Inflammatory macrophage treated with lipopolysaccharide for 1 hour (primary cell): ENCODE data around the gene MOGAT1.
"Not testable (repeated sequence)": the region's sequence is repeated elsewhere in the genome, so short reads cannot be mapped to it uniquely, and the experiment has no call there.

Source experiments
- DNase-seq, 2 donors: peaks; one replicate each; pipeline ENCODE4 v3.0.0-alpha.2; 2020 to 2022

Gene MOGAT1

DNA sequence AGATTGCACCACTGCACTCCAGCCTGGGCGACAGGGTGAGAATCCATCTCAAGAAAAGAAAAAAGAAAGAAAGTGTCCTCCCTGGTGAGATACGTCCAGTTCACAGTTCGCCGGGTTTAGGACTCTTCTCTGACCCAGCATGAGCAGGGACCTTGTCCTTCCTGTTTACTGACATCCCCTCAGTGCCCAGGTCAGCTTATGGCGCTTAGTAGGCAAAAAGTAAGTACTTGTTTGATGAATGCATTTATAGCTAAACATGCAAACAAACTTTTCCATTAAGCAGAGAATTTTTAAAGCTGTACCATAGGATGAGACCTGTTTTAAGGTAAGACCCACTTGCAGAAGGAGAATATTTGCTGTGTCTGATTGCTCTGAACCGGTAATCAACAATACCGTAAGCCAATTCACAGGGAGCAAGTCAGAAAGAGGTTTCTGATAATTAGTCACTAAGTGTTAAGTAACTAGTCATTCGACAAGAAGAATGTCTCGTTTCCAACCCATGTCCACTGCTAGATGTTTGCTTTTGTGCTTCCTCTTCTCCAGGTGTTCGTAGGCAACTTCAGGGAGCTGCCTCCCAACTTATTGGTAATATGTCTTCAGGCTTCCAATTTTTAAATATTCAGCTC is 40.0 kb downstream of the MOGAT1 start:
- DNase-seq, result no peak

DNA sequence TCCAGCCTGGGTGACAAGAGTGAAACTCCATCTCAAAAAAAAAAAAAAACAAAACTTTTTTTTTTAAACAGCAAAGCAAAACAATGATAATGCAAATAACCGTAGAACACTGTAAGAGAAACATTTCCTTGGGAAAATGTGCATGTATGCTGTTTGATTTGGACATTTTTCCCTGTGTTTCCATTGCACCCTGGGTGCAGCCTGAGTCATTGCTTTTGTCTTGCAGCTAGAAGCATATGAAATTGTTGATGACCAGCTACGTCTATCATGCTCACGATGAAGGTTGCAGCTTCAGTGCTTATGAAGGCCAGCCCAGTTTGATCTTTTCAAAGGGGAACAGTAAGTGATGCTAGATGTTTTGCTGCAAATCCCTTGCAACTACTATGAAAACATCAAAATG is 41.5 kb downstream of the MOGAT1 start:
- no peak for DNase-seq

DNA sequence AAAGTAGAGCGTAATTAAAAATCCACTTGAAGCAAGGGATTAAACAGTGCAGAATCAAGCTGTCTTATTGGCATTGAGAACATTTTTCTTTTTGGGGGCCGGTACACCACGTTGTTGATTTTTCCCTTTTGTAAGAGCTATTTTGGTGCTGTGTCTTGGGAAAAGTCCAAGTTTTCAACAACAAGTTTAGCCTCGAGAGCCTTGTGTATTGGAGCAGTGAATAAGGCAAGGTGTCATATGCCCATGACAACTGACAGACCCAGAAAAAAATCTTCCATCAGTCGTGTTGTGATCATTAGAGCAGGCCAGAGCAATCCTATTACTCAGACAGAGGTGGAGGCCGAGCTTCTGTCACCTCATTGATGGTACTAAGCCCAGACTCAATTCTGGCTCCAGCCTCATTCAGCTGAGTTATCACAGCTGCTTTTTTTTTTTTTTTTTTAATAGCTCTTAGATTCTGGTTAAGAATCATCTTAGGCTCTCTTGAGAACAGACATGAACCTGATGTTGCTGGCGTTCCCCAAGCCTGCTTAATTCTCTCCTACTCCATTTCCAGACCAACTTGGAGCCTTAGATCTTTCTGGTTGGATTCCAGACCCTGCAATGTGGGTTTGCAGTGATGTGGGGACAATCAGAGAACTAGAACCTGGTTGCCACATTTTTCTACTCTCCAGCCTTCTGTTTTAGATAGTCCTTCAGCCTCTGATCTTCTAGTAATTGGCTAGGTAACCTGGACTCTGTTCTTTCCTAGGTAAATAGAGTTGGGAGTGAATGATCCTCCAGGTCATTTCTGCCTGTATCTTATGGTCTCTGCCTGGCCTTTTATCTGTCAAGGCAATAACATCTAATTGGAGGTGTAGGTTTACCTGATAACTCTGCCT is 43.1 kb downstream of the MOGAT1 start:
- no peak for DNase-seq

DNA sequence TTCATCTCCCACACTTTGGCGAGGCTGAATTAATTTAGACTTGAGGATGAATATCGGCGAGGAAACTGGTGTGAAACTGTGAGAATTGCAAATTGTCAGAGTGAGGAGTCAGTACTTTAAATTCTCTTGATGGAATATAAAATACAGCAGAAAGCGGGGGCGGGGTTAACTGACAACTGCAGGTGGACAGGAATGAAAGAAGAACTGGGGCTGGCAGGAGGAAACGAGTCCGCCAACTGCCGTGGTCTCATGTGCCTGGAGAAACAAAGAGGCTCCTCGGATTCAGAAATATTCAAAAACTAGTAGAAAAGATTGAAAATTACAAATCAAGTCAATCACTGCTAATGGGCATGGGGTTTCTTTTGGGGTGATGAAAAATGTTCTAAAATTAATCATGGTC is 44.3 kb downstream of the MOGAT1 start:
- no peak for DNase-seq

DNA sequence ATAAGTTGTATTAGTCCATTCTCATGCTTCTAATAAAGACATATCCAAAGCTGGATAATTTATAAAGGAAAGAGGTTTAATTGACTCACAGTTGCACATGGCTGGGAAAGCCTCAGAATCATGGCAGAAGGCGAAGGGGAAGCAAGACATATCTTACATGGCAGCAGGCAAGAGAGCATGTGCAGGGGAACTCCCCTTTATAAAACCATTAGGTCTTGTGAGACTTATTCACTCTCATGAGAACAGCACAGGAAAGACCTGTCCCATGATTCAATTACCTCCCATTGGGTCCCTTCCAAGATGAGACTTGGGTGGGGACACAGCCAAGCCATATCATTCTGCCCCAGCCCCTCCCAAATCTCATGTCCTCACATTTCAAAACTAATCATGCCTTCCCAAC is 48.3 kb downstream of the MOGAT1 start:
- DNase-seq, result peak; percentile 49 to 64

DNA sequence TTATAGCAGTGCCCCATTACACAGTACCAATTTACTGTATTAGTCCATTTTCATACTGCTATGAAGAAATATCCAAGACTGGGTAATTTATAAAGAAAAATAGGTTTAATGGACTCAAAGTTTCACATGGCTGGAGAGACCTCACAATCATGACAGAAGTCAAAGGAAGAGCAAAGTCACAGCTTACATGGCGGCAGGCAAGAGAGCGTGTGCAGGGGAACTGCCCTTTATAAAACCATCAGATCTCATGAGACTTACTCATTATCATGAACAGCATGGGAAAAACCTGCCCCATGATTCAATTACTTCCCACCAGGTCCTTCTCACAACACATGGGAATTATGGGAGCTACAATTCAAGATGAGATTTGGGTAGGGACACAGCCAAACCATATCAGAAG is 50.1 kb downstream of the MOGAT1 start:
- not testable (repeated sequence) for DNase-seq

DNA sequence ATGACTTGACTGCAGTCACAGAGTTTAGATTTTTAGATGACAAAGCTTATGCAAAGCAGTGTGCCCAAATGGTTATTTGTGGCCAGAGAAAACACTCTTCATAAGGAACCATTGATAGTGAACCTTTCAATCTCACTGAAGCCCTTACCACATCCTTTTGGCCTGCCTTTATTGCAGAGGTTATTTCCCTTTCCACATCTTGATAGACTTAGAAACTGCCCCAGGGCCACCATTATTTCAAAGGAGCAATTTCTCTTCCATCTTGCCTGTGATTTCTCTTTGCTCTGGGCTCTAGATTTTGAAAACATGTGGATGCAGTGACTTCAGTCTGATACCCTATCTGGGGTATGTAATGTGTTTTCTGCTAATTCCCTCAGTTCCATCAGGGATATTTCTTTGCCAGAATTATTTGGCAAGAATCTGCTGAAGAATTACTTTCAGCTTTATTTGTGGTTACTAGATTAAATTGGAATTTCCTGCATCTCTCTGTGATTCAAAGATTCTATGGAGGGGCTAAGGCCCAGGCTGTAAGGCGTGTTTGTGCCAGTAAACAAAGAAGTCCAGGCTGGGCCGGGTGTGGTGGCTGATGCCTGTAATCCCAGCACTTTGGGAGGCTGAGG is 51.0 kb downstream of the MOGAT1 start:
- DNase-seq, result no peak

DNA sequence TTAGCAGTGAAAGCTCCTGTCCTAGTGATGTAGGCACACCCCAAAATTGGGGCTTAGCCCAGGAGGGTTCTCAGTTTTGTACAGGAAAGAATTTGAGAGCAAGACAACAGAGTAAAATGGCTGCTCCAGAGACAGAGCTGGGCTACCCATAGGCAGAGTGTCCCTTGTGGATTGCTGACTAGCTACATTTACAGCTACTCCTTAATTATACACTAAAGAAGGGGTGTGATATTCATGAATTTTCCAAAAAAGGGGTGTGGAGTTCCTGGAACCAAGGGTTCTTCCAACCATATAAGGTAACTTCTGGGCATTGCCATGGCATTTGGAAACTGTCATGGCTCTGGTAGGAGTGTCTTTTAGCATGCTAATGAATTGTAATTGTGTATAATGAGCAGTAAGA is 52.8 kb downstream of the MOGAT1 start:
- no peak for DNase-seq

DNA sequence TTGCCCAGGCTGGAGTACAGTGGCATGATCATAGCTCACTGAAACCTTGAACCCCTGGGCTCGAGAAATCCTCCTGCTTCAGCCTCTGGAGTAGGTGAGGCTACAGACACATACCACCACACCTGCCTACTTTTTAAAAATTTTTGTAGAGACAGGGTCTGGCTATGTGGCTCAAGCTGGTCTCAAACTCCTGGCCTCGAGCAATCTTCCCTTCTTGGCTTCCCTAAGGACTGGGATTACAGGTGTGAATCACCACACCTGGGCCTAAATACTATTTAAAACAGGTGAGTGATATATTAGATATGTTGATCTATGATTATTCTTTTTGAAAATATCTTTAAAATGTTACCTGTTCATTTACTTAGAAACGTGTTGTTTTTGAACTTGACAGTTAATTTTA is 57.2 kb downstream of the MOGAT1 start:
- DNase-seq, result no peak

DNA sequence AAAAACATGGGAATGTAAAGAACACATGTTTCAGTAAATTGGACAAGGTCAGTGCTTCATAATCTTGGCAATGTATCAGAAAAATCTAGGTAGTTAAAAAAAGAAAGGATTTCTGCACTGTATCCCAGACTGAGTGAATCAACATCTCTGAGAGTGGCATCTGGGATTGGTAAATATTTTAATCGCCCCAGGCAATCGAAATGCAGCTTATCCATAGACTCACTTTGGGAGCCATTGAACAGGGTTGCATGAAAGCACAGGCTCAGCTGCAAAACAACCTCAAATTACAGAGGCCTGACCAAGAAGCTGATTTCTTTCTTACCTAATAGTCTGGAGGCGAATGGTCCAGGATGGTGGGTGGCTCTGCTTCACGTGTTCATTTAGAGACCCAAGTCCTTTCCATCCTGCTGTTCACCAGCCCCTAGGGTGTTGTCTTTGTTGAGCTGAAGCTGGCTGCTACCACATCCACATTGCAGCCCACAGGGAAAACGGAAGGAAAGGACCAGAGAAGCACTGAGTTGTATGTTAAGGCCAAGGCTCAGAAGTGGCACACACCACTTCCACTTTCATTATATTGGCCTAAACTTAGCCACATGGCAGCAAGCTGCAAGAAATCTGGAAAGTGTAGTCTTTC is 59.0 kb downstream of the MOGAT1 start:
- peak; percentile 68 to 71 for DNase-seq

DNA sequence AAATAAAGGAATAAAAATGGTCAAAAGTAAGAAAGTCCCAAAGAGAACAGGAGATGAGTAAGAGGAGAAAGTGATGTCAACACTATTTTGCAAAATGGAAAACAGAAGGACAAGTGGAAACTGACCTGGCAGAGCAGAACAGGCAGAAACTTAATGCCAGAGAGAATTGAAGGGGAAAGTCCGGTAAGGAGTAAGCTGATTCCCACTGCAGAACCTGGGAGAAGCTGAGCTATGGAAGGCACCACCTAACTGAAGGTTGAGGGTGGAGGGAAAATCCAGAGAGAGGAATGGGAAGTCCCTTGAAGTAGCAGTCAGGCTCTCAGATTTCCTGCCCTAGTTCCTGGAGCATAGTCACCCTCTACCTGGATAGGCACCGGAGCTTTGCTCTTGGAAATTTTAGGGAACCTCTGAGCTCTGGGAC is 59.8 kb downstream of the MOGAT1 start:
- peak; percentile 57 to 78 for DNase-seq

DNA sequence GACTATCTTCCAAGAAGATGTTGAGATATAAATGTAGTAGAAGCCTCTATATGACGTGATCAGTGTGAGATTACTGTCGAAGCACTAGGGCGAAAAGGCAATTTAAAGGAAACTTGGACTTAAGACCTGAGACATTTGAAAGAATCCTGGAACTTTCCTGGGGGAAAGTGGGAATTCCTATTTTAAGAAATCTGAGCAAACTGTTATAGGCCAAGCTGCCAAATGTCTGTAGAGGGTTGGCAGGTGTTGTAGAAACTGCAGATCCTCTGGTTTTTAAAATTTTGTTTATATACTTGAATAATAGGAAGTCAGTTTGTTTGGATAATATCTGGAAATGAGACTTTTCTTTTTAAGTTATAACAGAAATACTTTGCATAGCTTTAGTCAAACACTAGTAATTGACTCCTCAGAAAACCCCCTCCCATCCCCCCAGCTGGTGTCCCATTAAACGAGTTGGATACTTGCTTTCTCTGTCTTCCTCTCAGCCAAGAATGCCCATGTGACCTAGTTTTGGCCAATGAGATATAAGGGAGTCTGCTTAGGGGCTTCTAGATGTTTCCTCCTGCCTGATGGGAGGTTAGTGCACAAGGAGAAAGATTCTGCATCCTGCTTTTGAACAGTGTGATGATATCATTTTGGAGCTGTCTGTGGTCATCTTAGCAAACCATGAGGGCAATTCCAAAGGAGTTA is 61.2 kb downstream of the MOGAT1 start:
- no peak for DNase-seq

DNA sequence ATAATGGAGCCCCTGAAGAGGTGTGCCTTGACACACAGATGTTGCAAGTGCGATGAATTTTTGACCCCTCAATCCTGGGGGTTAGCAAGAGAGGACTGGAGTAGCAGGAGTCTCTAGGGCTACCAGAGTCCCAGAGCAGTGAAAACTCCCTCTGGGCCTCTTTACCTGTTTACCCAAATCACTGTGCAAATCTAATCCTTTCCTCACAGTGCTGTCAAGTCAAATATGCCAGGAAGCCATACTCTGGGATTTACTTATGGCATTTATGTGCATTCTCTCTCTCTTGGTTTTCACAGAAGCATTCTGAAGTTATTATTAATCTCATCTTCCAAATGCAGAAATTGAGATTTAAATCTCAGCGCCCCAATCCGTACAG is 62.0 kb downstream of the MOGAT1 start:
- no peak for DNase-seq

DNA sequence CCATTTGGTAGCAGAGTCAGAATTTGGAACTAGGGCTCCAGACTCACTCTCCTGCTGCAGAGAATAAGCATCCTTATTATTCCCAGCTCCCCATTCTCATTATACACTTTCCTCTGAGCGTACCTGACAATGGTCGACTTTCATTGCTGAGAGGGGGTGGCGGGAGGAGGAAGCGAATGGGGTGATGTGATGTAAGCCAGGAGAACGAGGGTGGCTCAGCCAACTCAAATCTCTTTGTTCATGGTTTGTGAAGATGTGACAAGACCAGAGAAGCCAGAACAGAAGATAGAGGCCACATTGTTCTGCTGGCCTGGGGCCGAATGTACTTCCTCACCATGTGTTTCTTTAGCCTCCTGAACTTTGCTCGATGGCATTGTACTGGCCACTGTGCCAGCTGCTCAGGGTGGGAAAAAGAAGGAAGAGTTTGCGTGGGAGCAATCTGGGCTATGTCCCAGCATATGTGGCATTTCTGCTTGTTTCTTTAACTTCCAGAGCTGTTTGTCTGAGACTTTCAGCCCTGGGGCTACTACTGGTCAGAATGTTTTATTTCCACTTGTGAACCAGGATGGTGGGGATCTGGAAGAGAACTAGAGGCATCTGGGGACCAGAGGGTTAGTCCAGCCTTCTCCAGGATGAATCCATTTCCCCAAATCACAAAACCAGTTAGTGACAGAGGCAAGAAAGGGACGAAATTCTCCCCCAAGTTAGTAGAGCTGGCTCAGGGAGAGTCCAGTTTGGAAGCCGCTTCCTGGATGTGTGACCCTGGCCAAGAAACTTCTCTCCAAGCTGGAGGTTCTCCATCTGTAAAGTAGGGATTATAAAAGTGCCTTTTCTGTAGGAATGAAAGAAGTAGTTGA is 62.6 kb downstream of the MOGAT1 start:
- no peak for DNase-seq

DNA sequence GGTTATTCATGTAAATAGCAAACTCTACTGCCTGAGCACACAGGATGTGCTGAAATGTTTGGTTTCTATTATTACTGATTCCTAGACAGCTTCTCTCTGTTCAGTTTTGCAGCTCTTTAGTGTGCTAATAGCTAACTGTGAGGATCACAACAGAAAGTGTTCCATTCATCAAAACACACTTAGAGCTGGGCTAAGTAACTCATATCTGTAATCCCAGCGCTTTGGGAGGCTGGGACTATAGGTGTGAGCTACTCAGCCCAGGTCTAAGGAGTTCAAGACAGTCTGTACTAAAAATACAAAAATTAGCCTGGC is 63.2 kb downstream of the MOGAT1 start:
- DNase-seq, result no peak

DNA sequence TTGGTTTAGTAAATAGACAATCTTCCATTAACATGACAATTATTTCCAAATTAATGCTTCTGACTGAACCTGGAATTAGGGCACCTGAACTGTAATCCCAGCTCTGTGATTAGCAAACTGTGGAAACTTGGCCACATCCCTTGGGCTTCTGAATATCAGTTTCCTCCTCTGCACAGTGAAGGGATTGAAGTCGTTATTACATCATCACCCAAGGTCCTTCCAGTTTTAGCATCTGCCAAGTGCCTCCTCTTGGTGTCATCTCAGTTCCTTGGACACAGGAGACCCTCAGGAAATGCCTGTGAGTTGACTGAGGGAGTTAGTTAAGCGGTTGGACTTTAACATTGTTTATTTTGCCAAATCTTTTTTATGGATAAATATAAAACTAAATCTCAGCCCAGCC is 64.8 kb downstream of the MOGAT1 start:
- no peak for DNase-seq

DNA sequence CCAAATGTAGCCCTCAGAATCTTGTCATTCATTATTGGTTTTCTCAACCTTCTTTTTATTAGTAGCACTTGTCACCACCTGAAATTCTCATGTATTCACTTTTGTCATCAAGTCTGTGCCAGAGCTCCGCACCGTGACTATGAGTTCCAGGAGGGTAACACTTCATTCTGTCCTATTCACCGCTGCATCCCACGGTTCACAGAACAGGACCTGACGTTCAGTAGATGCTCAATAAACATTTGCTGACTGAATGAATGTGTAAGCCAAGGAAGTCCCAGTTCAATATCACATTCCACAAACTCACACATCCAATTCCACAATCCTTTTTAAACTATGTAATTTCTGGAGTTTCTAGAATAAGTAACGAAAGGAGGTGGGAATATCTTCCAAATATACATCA is 65.5 kb downstream of the MOGAT1 start:
- DNase-seq, result no peak

DNA sequence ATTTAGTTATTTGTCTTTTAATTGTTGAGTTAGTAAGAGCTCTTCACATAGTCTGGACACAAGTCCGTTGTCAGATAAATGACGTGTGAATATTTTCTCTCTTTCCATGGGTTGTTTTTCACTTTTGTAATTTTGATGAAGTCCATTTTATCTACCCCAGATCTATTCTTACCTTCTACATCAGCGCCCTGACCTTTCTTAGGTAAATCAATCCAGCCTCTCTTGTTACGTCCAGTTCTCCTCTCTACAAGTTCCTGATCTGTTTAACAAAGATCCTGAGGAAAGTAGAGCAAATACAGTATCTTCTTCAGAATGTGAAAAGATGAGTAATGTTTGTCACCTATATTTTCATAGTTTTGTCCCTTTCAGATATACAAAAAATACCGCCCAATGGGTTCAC is 66.9 kb downstream of the MOGAT1 start:
- no peak for DNase-seq

DNA sequence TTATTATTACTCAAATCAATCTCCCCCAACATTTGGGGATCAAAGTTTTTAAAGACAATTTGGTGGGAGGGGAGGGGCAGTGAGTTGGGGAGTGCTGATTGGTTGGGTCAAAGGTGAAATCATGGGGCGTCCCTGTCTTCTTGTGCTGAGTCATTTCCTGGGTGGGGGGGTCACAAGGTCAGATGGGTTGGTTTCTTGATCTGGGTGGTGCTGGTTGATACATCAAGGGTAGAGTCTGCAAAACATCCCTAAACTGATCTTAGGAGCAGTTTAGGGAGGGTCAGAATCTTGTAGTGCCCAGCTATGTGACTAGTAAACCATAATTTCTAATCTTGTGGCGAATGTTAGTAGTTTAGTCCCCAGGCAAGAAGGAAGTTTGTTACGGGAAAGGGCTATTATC is 67.4 kb downstream of the MOGAT1 start:
- peak; percentile 36 to 57 for DNase-seq

DNA sequence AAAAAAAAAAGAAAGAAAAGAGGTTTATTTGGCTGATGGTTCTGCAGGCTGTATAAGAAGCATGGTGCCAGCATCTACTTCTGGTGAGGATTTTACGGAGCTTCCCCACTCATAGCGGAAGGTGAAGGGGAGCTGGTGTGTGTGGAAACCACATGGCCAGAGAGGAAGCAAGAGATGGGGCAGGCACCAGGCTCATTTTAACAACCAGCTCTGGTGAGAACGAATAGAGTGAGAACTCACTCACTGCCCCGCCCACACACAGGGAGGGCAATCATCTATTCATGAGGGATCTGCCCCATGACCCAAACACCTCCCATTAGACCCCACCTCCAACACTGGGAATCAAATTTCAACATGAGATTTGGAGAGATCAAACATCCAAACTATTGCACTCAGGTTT is 68.5 kb downstream of the MOGAT1 start:
- peak; percentile 30 to 50 for DNase-seq

DNA sequence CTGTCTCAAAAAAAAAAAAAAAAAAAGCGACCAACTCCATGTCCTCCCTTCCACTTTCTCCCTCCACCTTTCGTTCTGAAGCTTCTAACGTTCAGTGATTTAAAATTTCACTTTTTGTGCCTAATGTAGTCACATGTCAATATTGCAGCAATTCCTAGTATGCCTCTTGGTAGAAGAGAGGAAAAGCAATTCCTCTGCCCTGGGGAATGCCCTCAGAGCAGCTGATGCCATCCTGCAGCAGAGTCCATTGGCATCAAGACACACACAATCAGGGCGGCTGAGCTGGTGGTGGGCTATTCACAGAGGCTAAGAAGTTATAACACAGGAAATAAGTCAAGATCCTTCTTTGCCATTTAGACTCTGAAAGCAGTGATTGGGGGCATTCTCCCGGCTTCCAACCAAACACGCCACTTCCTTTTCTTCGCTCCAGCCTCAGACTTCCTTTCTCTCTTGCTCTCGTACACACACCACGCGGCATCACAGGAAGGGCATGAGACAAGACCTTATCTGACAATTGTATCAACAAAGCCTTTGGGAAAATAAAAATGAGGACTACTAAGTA is 71.9 kb downstream of the MOGAT1 start:
- DNase-seq, result peak; percentile 59 to 65
